Spinal cord (tissue), 10 donors: ENCODE data around the gene CD101. TPM values are rescaled to one million over a fixed set of nuclear protein-coding genes. Genes with fewer than 3 reads are reported as not detected.

Experiments used
- DNase-seq, 6 donors: peaks; one replicate each; pipeline versions ENCODE4 v3.0.0 to v3.0.0-alpha.2; 2013 to 2015; ENCODE audit warnings: low spot score in 6 of 6, low read depth in 4 of 6
- H3K27ac ChIP-seq: one replicate; pipeline ENCODE4 v1.5.1; 2013; ENCODE audit warnings: low read depth, low read length, control low read depth
- H3K27me3 ChIP-seq: one replicate; pipeline ENCODE4 v1.6.1; 2013; ENCODE audit warnings: low read length; ENCODE audit not compliant: control insufficient read depth, insufficient read depth
- H3K36me3 ChIP-seq: one replicate; pipeline ENCODE4 v1.6.1; 2013; ENCODE audit warnings: low read length; ENCODE audit not compliant: control insufficient read depth, insufficient read depth
- H3K4me1 ChIP-seq: one replicate; pipeline ENCODE4 v1.6.1; 2013; ENCODE audit warnings: low read length; ENCODE audit not compliant: control insufficient read depth, insufficient read depth
- H3K4me3 ChIP-seq: one replicate; pipeline ENCODE4 v1.5.1; 2013; ENCODE audit warnings: low read depth, low read length, control low read depth
- H3K9me3 ChIP-seq: one replicate; pipeline ENCODE4 v1.6.1; 2013; ENCODE audit warnings: low read length; ENCODE audit not compliant: control insufficient read depth, insufficient read depth
- WGBS: methylation state at CpG from one replicate; pipeline ENCODE4 v1.1.5; 2013; ENCODE audit warnings: missing lambda C conversion rate; ENCODE audit not compliant: insufficient coverage; 5-methylcytosine and 5-hydroxymethylcytosine counted together
- polyA plus RNA-seq, 2 donors: library from polyadenylated mRNA; unstranded; fragments of 120-200 nt; gene quantifications; one replicate each; pipeline ENCODE4 v1.2.1, GENCODE V29; 2013; ENCODE audit not compliant: insufficient read length in 2 of 2
- total RNA-seq, 2 donors: library from RNA; depleted of rRNA in 1 of 2; stranded (reverse); fragments of 120-200 nt in 1 of 2; fragments of >200 nt in 1 of 2; gene quantifications; one replicate each; pipeline versions ENCODE4 v1.2.3 to v1.2.4, GENCODE V29; 2013 to 2014
- donor health status: healthy.

The CD101 gene
- total and polyA plus RNA-seq, 4 donors = 1.4 to 6.5 (median 4.0) TPM

DNA sequence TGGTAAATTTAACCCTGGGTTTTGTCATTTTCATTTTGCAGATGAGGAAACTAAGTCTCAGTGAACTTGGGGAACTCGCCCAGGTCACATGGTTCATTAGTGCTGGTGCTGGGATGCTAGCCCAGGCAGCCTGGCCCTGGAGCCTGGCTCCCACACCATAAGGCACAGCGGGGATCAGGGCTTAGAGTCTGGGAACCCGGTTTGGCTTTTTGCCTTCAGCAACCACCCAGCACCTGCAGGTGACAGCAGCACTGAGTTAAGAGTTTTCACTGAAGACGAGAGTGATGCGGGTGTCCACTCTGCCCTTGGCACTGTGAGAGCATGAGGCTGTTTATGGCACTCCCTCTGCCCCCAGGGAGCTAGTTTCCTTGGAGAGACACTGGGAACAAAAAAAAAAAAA, 18.4 kb upstream of the CD101 start:
- H3K36me3 ChIP-seq = peaks cover 27% of the 10 kb centered on the region
- H3K27me3 ChIP-seq = no peaks in the 10 kb centered on the region
- H3K27ac ChIP-seq = no peak overlapping the region
- peaks cover 21% of the 10 kb centered on the region for H3K4me1 ChIP-seq
- no peak for DNase-seq
- H3K9me3 ChIP-seq = no peaks in the 10 kb centered on the region
- no peak overlapping the region for H3K4me3 ChIP-seq
- 61% methylated on average over 2 of the region's 5 CpGs for WGBS

- Histone ChIP-seq H3K4me3 (no peak overlapping the region), H3K4me1 (peaks cover 21% of the 10 kb centered on the region), H3K27ac (no peak overlapping the region), H3K9me3 (no peaks in the 10 kb centered on the region), H3K36me3 (peaks cover 27% of the 10 kb centered on the region), H3K27me3 (no peaks in the 10 kb centered on the region)
- 84% methylated on average over 3 of the region's 4 CpGs for WGBS
- peak in 1 of 6 donors; percentile 70 for DNase-seq
These were observed 17.9 kb upstream of the CD101 start for GRCh38 chr1:116983678-116984077.

GRCh38 chr1:116984406-116985160, 17.0 kb upstream of the CD101 start:
- Histone ChIP-seq H3K4me1 (peaks cover 21% of the 10 kb centered on the region), H3K27ac (no peak overlapping the region), H3K4me3 (no peak overlapping the region), H3K9me3 (no peaks in the 10 kb centered on the region), H3K27me3 (no peaks in the 10 kb centered on the region), H3K36me3 (peaks cover 27% of the 10 kb centered on the region)
- DNase-seq = no peak
- WGBS = 87% methylated on average over 13 of the region's 14 CpGs

DNA sequence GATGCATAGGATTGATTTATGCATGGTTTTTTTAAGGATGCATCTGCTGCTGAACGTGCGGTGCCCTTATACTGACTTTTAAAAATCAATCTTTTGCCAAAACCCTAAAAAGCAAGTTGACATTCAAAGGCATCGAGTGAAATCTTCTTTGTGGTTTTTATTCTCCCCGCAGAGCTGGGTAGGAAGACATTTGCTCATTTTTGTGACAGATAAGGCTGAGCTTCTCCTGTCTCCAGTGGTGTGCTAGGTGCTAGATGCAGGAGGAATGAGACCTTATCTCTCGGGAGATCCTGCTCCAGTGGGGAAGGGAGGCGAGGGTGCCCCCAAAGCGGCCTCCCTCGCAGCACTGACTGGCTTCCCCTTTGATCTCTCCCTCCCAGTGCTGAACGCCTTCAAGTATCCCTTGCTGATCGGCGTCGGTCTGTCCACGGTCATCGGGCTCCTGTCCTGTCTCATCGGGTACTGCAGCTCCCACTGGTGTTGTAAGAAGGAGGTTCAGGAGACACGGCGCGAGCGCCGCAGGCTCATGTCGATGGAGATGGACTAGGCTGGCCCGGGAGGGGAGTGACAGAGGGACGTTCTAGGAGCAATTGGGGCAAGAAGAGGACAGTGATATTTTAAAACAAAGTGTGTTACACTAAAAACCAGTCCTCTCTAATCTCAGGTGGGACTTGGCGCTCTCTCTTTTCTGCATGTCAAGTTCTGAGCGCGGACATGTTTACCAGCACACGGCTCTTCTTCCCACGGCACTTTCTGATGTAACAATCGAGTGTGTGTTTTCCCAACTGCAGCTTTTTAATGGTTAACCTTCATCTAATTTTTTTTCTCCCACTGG, 14.9 kb upstream of the CD101 start:
- DNase-seq = peak in 1 of 6 donors; percentile 30
- Histone ChIP-seq H3K27ac (no peak overlapping the region), H3K4me1 (peaks cover 27% of the 10 kb centered on the region), H3K36me3 (peaks cover 33% of the 10 kb centered on the region), H3K27me3 (no peaks in the 10 kb centered on the region), H3K9me3 (no peaks in the 10 kb centered on the region), H3K4me3 (no peak overlapping the region)
- WGBS = 85% methylated on average over 14 of the region's 29 CpGs

DNA sequence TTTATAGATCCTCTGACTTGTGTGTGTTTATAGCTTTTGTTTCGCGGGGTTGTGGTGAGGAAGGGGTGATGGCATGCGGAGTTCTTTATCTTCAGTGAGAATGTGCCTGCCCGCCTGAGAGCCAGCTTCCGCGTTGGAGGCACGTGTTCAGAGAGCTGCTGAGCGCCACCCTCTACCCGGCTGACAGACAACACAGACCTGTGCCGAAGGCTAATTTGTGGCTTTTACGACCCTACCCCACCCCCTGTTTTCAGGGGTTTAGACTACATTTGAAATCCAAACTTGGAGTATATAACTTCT, 14.4 kb upstream of the CD101 start:
- H3K27me3 ChIP-seq = no peaks in the 10 kb centered on the region
- H3K4me3 ChIP-seq = no peak overlapping the region
- 54% methylated on average over 8 of the region's 11 CpGs for WGBS
- DNase-seq = peak in 2 of 6 donors; percentile 29 to 46
- no peaks in the 10 kb centered on the region for H3K9me3 ChIP-seq
- peaks cover 27% of the 10 kb centered on the region for H3K4me1 ChIP-seq
- peaks cover 33% of the 10 kb centered on the region for H3K36me3 ChIP-seq
- no peak overlapping the region for H3K27ac ChIP-seq

GRCh38 chr1:116988248-116988647, 13.3 kb upstream of the CD101 start:
- Histone ChIP-seq H3K27ac (no peak overlapping the region), H3K4me1 (peaks cover 20% of the 10 kb centered on the region), H3K36me3 (peaks cover 28% of the 10 kb centered on the region), H3K4me3 (no peak overlapping the region), H3K27me3 (no peaks in the 10 kb centered on the region), H3K9me3 (no peaks in the 10 kb centered on the region)
- no peak for DNase-seq
- WGBS = 62% methylated on average over 4 of the region's 7 CpGs

GRCh38 chr1:116988908-116989307, 12.7 kb upstream of the CD101 start:
- Histone ChIP-seq H3K27me3 (no peaks in the 10 kb centered on the region), H3K9me3 (no peaks in the 10 kb centered on the region), H3K4me3 (no peak overlapping the region), H3K36me3 (peaks cover 28% of the 10 kb centered on the region), H3K27ac (no peak overlapping the region), H3K4me1 (peaks cover 19% of the 10 kb centered on the region)
- no peak for DNase-seq
- WGBS = 92% methylated on average over 2 of the region's 2 CpGs

- Histone ChIP-seq H3K4me3 (no peak overlapping the region), H3K9me3 (no peaks in the 10 kb centered on the region), H3K36me3 (peaks cover 25% of the 10 kb centered on the region), H3K27me3 (no peaks in the 10 kb centered on the region), H3K27ac (no peak overlapping the region), H3K4me1 (peaks cover 13% of the 10 kb centered on the region)
- DNase-seq = no peak
- WGBS = 63% methylated on average over 2 of the region's 5 CpGs
These were observed 11.7 kb upstream of the CD101 start for GRCh38 chr1:116989835-116990234.

- 34% methylated on average over 10 of the region's 12 CpGs for WGBS
- DNase-seq = peak in 1 of 6 donors; percentile 73
- Histone ChIP-seq H3K27me3 (no peaks in the 10 kb centered on the region), H3K4me1 (peaks cover 13% of the 10 kb centered on the region), H3K4me3 (no peak overlapping the region), H3K36me3 (peaks cover 17% of the 10 kb centered on the region), H3K27ac (no peak overlapping the region), H3K9me3 (no peaks in the 10 kb centered on the region)
These were observed 10.9 kb upstream of the CD101 start for GRCh38 chr1:116990612-116991151.
